Astrocyte of the spinal cord (primary cell): Measurements from ENCODE around the gene RANGAP1.

ENCODE experiments used
- DNase-seq: peaks from one replicate; pipeline ENCODE4 v3.0.0; 2011; ENCODE audit warnings: low read depth, low spot score
- H3K4me3 ChIP-seq: 2 replicates; pipeline ENCODE4 v1.5.1; 2011; ENCODE audit warnings: low read depth, mild to moderate bottlenecking, low read length, moderate library complexity
- in situ Hi-C: cut with HindIII; loops from 2 replicates; pipeline ENCODE4 v1.10.0; 2017; ENCODE audit warnings: low sequenced_read_pairs
- TF ChIP-seq, protein P1 (sequence below): IDR thresholded peaks from 2 replicates; pipeline ENCODE4 v1.5.1; 2012; ENCODE audit warnings: low read depth, mild to moderate bottlenecking, low read length, inconsistent platforms

Gene RANGAP1

DNA sequence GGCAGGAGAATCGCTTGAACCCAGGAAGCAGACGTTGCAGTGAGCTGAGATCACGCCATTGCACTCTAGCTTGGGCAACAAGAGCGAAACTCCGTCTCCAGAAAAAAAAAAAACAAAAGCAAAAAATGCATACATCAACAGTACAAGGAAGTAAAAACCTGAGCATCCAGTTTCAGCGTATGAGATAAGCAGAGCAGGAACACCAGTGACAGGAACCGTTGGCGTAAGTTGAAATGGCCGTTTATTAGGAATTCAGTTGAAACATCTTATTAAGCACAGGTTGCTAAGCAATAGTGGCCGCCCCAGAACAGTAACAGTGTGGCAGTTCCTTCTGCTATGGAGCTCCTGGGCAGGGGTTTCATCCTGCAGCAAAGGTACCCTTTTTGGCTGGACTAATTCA, 84.8 kb downstream of the RANGAP1 start:
- TF ChIP-seq, protein P1, sequence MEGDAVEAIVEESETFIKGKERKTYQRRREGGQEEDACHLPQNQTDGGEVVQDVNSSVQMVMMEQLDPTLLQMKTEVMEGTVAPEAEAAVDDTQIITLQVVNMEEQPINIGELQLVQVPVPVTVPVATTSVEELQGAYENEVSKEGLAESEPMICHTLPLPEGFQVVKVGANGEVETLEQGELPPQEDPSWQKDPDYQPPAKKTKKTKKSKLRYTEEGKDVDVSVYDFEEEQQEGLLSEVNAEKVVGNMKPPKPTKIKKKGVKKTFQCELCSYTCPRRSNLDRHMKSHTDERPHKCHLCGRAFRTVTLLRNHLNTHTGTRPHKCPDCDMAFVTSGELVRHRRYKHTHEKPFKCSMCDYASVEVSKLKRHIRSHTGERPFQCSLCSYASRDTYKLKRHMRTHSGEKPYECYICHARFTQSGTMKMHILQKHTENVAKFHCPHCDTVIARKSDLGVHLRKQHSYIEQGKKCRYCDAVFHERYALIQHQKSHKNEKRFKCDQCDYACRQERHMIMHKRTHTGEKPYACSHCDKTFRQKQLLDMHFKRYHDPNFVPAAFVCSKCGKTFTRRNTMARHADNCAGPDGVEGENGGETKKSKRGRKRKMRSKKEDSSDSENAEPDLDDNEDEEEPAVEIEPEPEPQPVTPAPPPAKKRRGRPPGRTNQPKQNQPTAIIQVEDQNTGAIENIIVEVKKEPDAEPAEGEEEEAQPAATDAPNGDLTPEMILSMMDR: no peak
- in situ Hi-C loops: no loop called here

GRCh38 chr22:41198027-41198580, 87.9 kb downstream of the RANGAP1 start:
- TF ChIP-seq, protein P1: no peak
- no peak for DNase-seq
- in situ Hi-C loops: no loop called here
- H3K4me3 ChIP-seq: peak overlapping the region; percentile 68

More for the DNA sequence above, 84.8 kb downstream of the RANGAP1 start:
- DNase-seq: no peak
- no peak overlapping the region for H3K4me3 ChIP-seq

DNA sequence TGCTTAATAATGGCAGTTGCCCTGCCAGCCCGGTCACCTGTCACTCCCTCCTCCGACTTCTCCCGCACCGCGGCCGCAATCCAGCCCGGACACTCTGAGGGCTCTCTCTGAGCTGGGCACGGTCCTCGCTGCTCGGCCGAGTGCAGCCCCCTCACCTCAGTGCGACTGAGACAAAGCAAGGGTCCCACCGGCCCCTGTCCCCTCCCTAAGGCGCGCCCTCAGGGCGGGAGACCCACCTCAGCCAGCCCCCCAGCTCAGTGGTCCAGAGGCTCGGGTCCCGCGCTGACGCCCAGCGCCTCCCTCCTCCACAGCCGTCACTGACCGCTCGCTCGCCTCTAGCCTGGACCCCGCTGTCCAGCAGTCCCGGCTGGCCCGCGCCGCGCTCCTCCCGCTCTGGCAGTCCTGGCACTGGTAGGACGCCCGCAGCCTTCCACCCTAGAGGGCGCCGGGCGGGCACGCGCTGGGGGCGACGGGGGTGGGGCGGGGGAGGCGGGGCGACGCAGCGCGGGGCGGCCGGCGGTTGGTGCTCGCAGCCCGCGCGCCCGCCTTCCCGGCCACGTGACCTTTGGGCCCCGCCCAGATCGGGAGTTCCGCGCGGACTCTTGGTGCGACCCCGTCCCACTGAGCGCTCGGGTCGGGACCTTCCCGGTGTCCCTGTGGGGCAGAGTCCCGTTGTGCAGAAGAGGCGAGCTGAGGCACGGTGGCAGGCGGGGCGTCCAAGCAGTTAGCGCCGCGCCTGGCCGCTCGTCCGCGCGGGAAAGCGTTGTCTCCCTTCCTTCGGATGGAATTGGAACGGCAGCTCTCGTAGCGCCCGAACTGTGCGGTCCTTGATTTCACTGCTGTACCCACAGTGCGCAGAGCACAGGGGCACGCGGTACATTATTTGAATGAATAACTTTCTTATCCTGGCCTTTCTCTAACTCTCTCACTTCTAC, 88.7 kb downstream of the RANGAP1 start:
- in situ Hi-C loops: no loop called here
- TF ChIP-seq, protein P1: peak; percentile 30
- DNase-seq: peak; percentile 39

More for the DNA sequence above, 88.7 kb downstream of the RANGAP1 start:
- peak overlapping the region; percentile 68 for H3K4me3 ChIP-seq
